Activated CD8-positive, alpha-beta memory T cell treated with anti-CD3 and anti-CD28 coated beads, Interleukin-2, amount 10 ng/mL, durations not matched to agents 7 days and 5 days (primary cell): ENCODE measurements around the gene PHLDA3. TPM values are rescaled to one million over a fixed set of nuclear protein-coding genes. Genes with fewer than 3 reads are reported as not detected.
A peak's percentile ranks its signal among the peaks of the same experiment; 100 is the strongest.

ENCODE experiments used
- ATAC-seq: fragments of 150-1000 bp; cut with Tn5 transposase; one replicate; pipeline ENCODE4 v1.10.0; 2021; ENCODE audit warnings: moderate library complexity
- CTCF ChIA-PET: fragments of 350-600 bp; sonication (Branson Sonifier 250); formaldehyde crosslinking; loops from one replicate; lab custom pipeline; 2021; ENCODE audit warnings: antibody characterized with exemption; lab: Charles Lee
- DNase-seq: peaks from one replicate; pipeline ENCODE4 v3.0.0-alpha.2; 2020
- H3K27ac Mint-ChIP-seq: one replicate; pipeline ENCODE4 v1.8.0; 2021; ENCODE audit warnings: mild to moderate bottlenecking, mixed read lengths
- H3K27me3 Mint-ChIP-seq: one replicate; pipeline ENCODE4 v1.8.0; 2021; ENCODE audit warnings: mixed read lengths
- H3K36me3 Mint-ChIP-seq: one replicate; pipeline ENCODE4 v1.8.0; 2021; ENCODE audit warnings: mild to moderate bottlenecking, mixed read lengths
- H3K4me1 Mint-ChIP-seq: one replicate; pipeline ENCODE4 v1.8.0; 2021; ENCODE audit warnings: mixed read lengths
- H3K4me3 Mint-ChIP-seq: one replicate; pipeline ENCODE4 v1.8.0; 2021; ENCODE audit warnings: mild to moderate bottlenecking, moderate library complexity, mixed read lengths
- H3K9me3 Mint-ChIP-seq: one replicate; pipeline ENCODE4 v1.8.0; 2022; ENCODE audit warnings: low read depth, mixed read lengths
- total RNA-seq, 2 experiments: library from RNA; stranded (reverse); gene quantifications; one replicate each; pipeline ENCODE4 v1.2.3, GENCODE V29; 2021

PHLDA3 gene
- total RNA-seq, 2 experiments from 2014 or later: 12.9 to 23.5 TPM

- no peak for ATAC-seq
- Mint-ChIP-seq H3K4me3 (no peak overlapping the region), H3K27me3 (no peaks in the 10 kb centered on the region), H3K27ac (peak overlapping the region; percentile 47), H3K36me3 (peaks cover 5% of the 10 kb centered on the region), H3K9me3 (no peaks in the 10 kb centered on the region), H3K4me1 (peaks cover 52% of the 10 kb centered on the region)
- CTCF ChIA-PET: interaction anchor here (0.8 to 24.1 kb wide), 4 partner anchors 22 to 74 kb away, joined by 3 to 597 read pairs (median 24); no protein-coding TSS in a partner anchor
- no peak for DNase-seq
Measured at GRCh38 chr1:201509601-201510374, 40.8 kb upstream of the PHLDA3 start.

- H3K4me3 Mint-ChIP-seq: no peak overlapping the region
- no peaks in the 10 kb centered on the region for H3K27me3 Mint-ChIP-seq
- no peak overlapping the region for H3K27ac Mint-ChIP-seq
- H3K4me1 Mint-ChIP-seq: peaks cover 56% of the 10 kb centered on the region
- no peak for DNase-seq
- H3K9me3 Mint-ChIP-seq: no peaks in the 10 kb centered on the region
- ATAC-seq: no peak
- H3K36me3 Mint-ChIP-seq: peaks cover 5% of the 10 kb centered on the region
- CTCF ChIA-PET: interaction anchor here (0.9 to 24.1 kb wide), 2 partner anchors 21 to 61 kb away, joined by 4 to 597 read pairs; no protein-coding TSS in a partner anchor
Measured at GRCh38 chr1:201508809-201509208, 39.8 kb upstream of the PHLDA3 start.

- DNase-seq (no peak), ATAC-seq (peak; percentile 10)
- no peaks in the 10 kb centered on the region for H3K27me3 Mint-ChIP-seq
- peak overlapping the region; percentile 89 for H3K27ac Mint-ChIP-seq
- H3K36me3 Mint-ChIP-seq: peaks cover 5% of the 10 kb centered on the region
- H3K4me1 Mint-ChIP-seq: peaks cover 58% of the 10 kb centered on the region
- CTCF ChIA-PET: interaction anchor here (0.8 to 24.1 kb wide), 7 partner anchors 9 to 202 kb away, joined by 3 to 597 read pairs (median 4); partner anchors contain the start of gene PHLDA3
- H3K4me3 Mint-ChIP-seq: peak overlapping the region; percentile 94
- H3K9me3 Mint-ChIP-seq: no peaks in the 10 kb centered on the region
Measured at GRCh38 chr1:201507360-201507675, 38.3 kb upstream of the PHLDA3 start.

- Mint-ChIP-seq H3K9me3 (no peaks in the 10 kb centered on the region), H3K36me3 (peaks cover 5% of the 10 kb centered on the region), H3K27ac (peak within 1 kb of the TSS; percentile 90), H3K27me3 (no peaks in the 10 kb centered on the region), H3K4me1 (peaks cover 55% of the 10 kb centered on the region), H3K4me3 (peak within 1 kb of the TSS; percentile 94)
- DNase-seq (peak; percentile 92), ATAC-seq (peak; percentile 96)
- CTCF ChIA-PET: interaction anchor here (0.8 to 24.1 kb wide), 9 partner anchors 9 to 203 kb away, joined by 3 to 597 read pairs (median 4); partner anchors contain the start of gene PHLDA3
Measured at GRCh38 chr1:201506557-201507359, 37.8 kb upstream of the PHLDA3 start, which contains the start of gene CSRP1. Gene CSRP1, minus strand, starts transcription at chr1:201507123. Its CDS starts 10,820 bp downstream, at chr1:201496303.

GRCh38 chr1:201506092-201506491 lies 37.1 kb upstream of the PHLDA3 start:
- peak overlapping the region; percentile 94 for H3K4me3 Mint-ChIP-seq
- H3K27me3 Mint-ChIP-seq: no peaks in the 10 kb centered on the region
- DNase-seq (no peak), ATAC-seq (no peak)
- CTCF ChIA-PET: interaction anchor here (0.6 to 24.1 kb wide), 4 partner anchors 19 to 73 kb away, joined by 3 to 597 read pairs (median 4); no protein-coding TSS in a partner anchor
- peaks cover 5% of the 10 kb centered on the region for H3K36me3 Mint-ChIP-seq
- H3K9me3 Mint-ChIP-seq: no peaks in the 10 kb centered on the region
- H3K4me1 Mint-ChIP-seq: peaks cover 51% of the 10 kb centered on the region
- peak overlapping the region; percentile 90 for H3K27ac Mint-ChIP-seq

GRCh38 chr1:201505503-201505890 lies 36.5 kb upstream of the PHLDA3 start:
- no peak for ATAC-seq

GRCh38 chr1:201504799-201505502 lies 36.0 kb upstream of the PHLDA3 start:
- no peaks in the 10 kb centered on the region for H3K27me3 Mint-ChIP-seq
- CTCF ChIA-PET: interaction anchor here (1.6 to 24.1 kb wide), 3 partner anchors 8 to 57 kb away, joined by 5 to 597 read pairs (median 76); no protein-coding TSS in a partner anchor
- H3K9me3 Mint-ChIP-seq: no peaks in the 10 kb centered on the region
- peaks cover 4% of the 10 kb centered on the region for H3K36me3 Mint-ChIP-seq
- peak overlapping the region; percentile 47 for H3K27ac Mint-ChIP-seq
- peak overlapping the region; percentile 94 for H3K4me3 Mint-ChIP-seq
- DNase-seq (no peak), ATAC-seq (no peak)
- peaks cover 50% of the 10 kb centered on the region for H3K4me1 Mint-ChIP-seq

More at GRCh38 chr1:201505503-201505890, 36.5 kb upstream of the PHLDA3 start:
- Mint-ChIP-seq H3K27me3 (no peaks in the 10 kb centered on the region), H3K4me3 (peak overlapping the region; percentile 94), H3K4me1 (peaks cover 51% of the 10 kb centered on the region), H3K27ac (peak overlapping the region; percentile 47), H3K9me3 (no peaks in the 10 kb centered on the region), H3K36me3 (peaks cover 5% of the 10 kb centered on the region)
- CTCF ChIA-PET: interaction anchor here (0.6 to 24.1 kb wide), 4 partner anchors 7 to 70 kb away, joined by 3 to 597 read pairs (median 40); no protein-coding TSS in a partner anchor
- no peak for DNase-seq

- Mint-ChIP-seq H3K27ac (no peak overlapping the region), H3K27me3 (no peaks in the 10 kb centered on the region), H3K9me3 (no peaks in the 10 kb centered on the region), H3K36me3 (peaks cover 2% of the 10 kb centered on the region), H3K4me3 (no peak overlapping the region), H3K4me1 (peaks cover 43% of the 10 kb centered on the region)
- CTCF ChIA-PET: interaction anchor here (1.6 to 24.1 kb wide), 3 partner anchors 8 to 56 kb away, joined by 5 to 597 read pairs (median 76); no protein-coding TSS in a partner anchor
- ATAC-seq (no peak), DNase-seq (no peak)
Measured at GRCh38 chr1:201504179-201504631, 35.2 kb upstream of the PHLDA3 start.

- H3K27ac Mint-ChIP-seq: no peak overlapping the region
- ATAC-seq (no peak), DNase-seq (no peak)
- peaks cover 41% of the 10 kb centered on the region for H3K4me1 Mint-ChIP-seq
- no peaks in the 10 kb centered on the region for H3K9me3 Mint-ChIP-seq
- H3K36me3 Mint-ChIP-seq: peaks cover 2% of the 10 kb centered on the region
- H3K4me3 Mint-ChIP-seq: no peak overlapping the region
- CTCF ChIA-PET: interaction anchor here (1.2 to 24.1 kb wide), 4 partner anchors 9 to 68 kb away, joined by 5 to 597 read pairs (median 40); no protein-coding TSS in a partner anchor
- no peaks in the 10 kb centered on the region for H3K27me3 Mint-ChIP-seq
Measured at GRCh38 chr1:201503397-201504176, 34.6 kb upstream of the PHLDA3 start.

- CTCF ChIA-PET: interaction anchor here (1.1 to 24.1 kb wide), 4 partner anchors 10 to 67 kb away, joined by 3 to 597 read pairs (median 40); no protein-coding TSS in a partner anchor
- Mint-ChIP-seq H3K27me3 (no peaks in the 10 kb centered on the region), H3K36me3 (peaks cover 2% of the 10 kb centered on the region), H3K4me1 (peaks cover 35% of the 10 kb centered on the region), H3K9me3 (no peaks in the 10 kb centered on the region), H3K27ac (no peak overlapping the region), H3K4me3 (no peak overlapping the region)
- DNase-seq (no peak), ATAC-seq (no peak)
Measured at GRCh38 chr1:201502511-201502857, 33.5 kb upstream of the PHLDA3 start.

GRCh38 chr1:201501812-201502510 lies 33.0 kb upstream of the PHLDA3 start:
- no peak overlapping the region for H3K4me3 Mint-ChIP-seq
- H3K4me1 Mint-ChIP-seq: peaks cover 31% of the 10 kb centered on the region

More at GRCh38 chr1:201501812-201502510, 33.0 kb upstream of the PHLDA3 start:
- Mint-ChIP-seq H3K9me3 (no peaks in the 10 kb centered on the region), H3K36me3 (peaks cover 2% of the 10 kb centered on the region), H3K27ac (no peak overlapping the region), H3K27me3 (no peaks in the 10 kb centered on the region)
- DNase-seq (no peak), ATAC-seq (no peak)
- CTCF ChIA-PET: interaction anchor here (1.0 to 24.1 kb wide), 5 partner anchors 11 to 66 kb away, joined by 3 to 597 read pairs (median 3); no protein-coding TSS in a partner anchor
